Amniotic epithelial cell (primary cell): ENCODE measurements around the gene PYGL.
A peak's percentile ranks its signal among the peaks of the same experiment; 100 is the strongest.
"Not testable (repeated sequence)": the region's sequence is repeated elsewhere in the genome, so short reads cannot be mapped to it uniquely, and the experiment has no call there.

Experiments used
- DNase-seq: peaks from one replicate; pipeline ENCODE4 v3.0.0-alpha.2; 2010; ENCODE audit warnings: low read depth

PYGL gene

DNA sequence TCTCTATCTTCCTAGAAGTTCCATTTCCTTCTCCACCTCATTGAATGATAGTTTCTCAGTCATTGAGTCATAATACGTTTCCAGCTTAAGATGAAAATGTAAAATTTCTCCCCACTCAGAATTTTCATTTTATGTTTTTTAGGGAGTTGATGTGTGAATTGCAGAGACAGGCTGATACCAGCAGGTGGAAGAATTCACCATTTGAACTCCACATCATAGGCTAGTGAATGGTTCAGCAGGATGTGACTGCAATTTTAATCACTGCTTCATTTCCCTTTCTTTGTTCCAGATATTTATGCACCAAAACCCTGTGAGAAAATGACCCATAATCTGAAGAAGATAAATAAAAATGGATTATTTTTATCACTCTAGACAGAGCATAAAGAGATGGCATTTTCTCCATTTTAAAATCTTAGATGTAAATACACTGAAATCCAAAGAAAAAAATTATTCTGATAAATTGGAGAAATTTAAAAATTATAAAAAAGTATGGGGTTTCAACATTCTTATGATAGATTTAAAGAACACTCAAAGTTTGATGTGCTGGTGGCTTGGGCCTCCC, 10.6 kb upstream of the PYGL start:
- peak; percentile 68 for DNase-seq

DNA sequence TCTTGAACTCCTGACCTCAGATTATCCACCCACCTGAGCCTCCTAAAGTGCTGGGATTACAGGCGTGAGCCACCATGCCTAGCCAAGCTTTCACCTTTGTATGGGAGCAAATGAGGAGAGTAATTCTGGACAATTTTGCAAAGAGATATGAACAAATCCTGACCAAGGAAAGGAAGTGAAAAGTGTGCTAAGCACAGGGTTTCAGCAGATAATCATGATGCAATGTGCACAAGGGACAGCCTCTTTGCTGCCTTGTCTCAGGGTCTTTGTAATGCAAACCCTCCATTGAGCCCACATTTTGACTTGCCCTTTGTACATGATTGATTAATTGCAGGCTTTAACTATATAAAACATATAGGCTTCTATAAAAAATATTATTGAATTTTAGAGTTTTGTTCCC, 9.2 kb upstream of the PYGL start:
- no peak for DNase-seq

DNA sequence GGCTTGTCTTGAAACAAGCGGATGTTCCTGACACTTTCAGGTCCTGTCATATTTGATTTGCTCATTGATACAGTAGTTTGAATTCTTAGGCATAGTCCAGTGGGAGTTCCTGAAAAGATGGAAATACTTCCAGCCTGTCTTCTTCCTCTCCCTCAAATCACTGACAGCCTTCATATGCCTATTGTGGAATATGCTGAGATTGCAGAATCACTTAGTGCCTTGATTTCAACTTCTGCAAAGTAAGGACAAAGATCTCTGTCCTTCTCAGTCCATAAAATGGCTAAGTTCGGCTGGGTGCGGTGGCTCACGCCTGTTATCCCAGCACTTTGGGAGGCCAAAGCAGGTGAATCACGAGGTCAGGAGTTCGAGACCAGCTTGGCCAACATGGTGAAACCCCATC, 6.7 kb upstream of the PYGL start:
- DNase-seq = no peak

DNA sequence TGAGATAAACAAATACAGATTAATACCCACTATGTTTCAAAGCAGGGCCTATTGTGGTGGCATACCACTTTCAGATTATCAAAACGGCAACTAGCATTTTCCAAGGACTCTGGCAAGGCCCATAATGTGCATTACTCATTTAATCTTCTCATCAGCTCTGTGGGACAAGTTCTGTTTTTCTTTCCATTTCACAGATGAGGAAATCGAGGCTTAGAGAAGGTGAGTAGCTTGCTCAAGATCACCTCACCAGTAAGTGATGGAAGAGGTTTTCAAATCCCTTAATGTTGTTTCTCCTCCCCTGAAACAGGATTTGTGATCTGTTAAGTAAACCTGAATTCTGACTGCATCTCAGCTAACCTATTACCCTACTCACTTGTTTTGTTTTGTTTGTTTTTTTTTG, 3.9 kb upstream of the PYGL start:
- no peak for DNase-seq

DNA sequence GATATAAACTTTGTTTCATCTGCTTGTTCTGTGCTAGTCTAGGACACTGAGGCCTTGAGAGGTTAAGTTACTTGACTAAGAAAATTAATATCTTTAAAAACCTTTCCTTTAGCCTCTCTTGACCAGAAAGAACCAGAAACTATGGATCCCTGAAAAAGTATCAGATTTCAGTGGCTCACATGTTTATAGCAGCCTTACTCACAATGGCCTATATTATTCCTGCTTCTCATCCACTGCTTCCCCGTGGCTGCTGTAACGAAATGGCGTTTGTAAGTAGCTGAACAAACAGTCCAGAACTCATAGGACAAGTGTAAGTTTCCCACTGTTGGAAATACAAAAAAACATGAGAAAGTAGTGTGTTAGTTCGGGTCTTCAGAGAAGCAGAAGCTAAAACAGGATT, 3.2 kb upstream of the PYGL start:
- peak; percentile 38 for DNase-seq

DNA sequence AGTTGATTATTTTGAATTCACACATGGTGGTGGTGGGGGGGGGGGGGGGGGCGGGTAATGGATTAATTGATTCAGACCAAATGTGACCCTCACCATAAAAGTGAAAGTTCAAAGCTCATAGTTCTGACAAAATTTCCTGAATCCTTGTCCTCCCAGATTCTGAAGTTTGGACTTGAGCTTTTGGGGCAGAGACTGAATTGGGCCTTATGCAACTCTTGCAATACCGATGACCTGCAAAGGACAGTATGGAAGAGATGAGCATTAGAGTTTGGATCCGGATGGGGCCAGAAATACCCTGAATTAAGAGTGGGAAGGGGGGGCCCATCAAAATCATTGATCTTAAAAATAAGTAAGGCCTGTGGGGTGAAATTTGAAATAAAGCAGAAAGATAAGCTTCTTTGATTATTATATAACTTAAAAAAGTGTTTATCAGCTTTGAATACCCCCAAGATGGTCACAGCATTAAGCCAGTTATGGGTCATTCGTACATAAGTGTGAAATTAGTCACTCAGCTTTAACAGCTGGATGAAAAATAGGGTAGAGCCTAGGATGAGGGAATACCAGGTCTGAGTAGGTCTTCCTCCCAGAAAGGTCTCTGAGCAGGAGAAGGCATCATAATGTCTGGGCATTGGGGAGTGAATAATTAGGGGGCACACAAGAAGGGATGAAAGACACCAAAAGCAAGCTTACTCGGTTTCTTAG, 2.1 kb upstream of the PYGL start:
- DNase-seq = no peak

DNA sequence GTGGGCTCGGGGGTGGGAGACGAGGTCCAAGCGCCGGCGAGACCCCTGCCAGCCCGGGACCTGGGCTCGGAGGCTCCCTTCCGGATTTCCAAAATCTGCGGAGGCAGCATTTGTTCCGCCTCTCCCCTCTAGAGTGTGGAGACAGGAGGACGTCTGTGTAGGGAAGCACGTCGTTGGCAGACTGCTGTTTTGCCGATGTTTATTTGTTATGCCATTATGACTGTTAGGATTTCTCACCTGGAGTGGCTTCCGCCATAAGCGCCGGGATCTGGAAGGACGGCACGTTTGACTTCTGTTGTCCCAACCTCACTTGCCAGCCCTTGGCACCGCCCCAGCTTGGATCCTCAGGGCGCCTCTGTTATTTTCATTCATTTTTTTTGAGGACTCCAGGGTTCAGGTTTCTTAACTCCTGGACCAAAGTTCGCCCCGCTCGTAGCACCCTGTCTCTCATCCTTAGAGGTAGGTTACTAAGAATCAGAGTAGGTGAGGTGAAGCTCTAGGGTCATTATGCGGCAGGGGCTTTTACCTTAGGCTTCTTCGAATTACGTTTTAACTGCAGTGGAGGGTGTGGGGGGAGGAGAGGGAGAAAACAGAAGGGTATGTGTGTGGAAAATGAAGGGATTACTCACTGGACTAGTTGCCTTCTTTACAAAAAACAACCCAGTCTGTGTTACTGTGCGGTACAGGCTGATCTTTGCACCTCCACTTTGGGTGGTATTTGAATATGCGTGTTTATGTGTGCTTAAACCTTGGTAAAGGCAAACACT, 547 bp upstream of the PYGL start:
- peak; percentile 32 for DNase-seq

DNA sequence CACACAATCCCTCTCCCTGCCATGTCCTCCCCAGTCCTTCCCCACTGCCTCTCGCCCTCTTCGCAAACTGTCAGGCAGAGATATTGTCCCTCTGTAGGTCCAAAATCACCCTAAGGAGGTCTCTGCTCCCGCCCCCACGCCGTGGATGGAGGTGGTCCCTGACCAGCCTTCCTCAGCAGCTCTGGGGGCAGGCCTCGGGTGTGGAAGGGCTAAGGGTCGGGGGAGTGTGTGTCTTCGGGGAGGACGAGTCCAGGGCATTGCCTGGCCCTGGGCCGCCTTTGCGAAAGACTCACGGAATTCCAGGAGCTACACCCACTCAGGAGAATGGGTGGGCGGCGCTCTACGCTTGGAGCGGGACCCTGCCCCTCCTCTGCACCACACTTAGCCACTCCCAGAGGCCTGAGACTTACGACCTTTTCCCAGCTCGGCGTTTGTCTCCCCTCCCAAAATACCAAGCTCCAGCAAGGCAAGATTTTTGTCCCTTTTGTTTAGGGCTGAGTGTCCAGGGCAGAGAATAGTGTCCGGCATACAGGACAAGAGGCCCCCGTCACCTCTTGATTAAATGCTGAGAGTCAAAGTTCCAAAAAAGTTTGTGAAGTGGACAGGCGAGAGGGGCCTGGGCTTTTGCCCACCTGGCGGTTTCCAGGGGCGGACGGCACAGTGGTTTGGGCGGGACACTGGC, 881 bp downstream of the PYGL start:
- DNase-seq = peak; percentile 62

DNA sequence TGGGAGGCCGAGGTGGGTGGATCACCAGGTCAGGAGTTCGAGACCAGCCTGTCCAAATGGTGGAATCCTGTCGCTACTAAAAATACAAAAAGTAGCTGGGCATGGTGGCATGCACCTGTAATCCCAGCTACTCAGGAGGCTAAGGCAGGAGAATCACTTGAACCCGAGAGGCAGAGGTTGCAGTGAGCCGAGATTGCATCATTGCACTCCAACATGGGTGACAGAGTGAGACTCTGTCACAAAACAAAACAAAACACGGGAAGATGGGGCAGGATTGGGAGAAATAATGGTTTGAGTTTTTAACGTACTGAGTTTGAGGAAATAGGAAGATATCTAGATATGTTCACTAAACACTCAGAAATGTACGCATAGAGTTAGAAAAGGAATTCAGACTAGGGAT, 2.6 kb downstream of the PYGL start:
- DNase-seq = not testable (repeated sequence)

DNA sequence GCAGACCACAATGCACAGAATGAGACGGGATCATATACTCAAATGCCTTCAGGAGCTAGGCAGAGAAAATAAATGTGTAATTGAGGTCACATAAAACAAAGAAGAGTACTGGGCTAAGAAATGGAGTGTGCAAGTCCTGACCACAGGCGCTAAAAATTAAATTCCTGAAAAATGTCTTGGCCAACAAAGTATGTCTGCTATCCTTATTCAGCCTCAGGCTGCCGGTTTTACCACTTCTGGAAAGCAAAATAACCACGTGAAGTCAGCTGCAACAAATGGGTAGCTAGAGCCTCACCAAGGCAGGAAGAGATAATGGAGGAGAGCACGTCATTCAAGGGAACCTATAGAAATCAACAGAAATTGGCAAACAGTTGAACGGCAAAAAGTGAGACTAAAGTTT, 3.1 kb downstream of the PYGL start:
- peak; percentile 73 for DNase-seq

DNA sequence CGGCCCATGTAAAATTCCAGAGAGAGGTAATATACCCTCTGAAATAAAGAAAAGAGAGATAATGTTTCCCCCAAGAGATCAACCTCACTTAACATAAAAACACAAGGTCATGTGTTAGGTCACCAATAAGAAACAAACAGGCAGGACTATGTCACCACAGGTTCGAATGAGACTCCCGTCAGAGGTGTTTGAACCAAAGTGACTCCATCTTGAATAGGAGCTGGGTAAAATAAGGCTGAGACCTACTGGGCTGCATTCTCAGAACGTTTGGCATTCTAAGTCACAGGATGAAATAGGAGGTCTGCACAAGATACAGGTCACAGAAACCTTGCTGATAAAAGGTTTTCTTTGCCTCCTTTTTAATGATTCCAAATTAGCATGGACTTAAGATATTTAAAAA, 6.5 kb downstream of the PYGL start:
- no peak for DNase-seq

DNA sequence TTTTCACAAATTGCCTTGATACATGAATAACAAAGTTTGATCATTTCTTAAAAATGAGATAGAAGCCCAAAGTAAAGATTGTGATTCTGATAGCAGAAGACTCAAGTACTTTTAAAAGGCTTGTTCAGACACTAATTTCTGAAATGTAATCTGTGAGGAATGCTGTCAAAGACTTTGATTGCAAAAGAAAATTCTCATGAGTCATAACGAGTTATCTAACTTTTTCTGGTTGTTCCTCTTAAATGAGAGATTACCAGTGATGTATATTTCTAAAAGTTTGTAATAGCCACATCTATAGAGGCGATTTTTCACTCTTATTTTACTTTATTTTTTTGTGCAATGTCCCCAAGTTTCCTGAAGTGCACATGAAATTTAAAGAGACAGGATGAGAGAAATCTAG, 7.0 kb downstream of the PYGL start:
- peak; percentile 84 for DNase-seq

DNA sequence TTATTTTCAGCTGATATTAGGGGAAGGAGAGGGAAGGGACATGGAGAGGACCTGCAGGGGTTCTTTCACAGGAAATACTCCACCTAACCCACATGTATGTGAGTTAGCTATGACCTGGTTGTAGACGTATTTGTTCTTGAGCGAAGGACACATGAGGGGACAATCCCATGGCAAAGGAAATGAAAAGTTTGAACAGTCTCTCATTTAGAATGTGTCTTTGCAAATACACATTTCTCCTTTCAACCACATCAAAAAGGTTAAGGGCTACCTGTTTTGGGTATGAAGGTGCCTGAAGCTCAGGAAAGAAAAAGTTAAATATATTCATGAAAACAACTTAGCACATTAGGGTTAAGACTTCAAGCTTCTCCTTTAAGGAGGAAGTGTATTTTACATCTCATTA, 7.4 kb downstream of the PYGL start:
- DNase-seq = no peak

DNA sequence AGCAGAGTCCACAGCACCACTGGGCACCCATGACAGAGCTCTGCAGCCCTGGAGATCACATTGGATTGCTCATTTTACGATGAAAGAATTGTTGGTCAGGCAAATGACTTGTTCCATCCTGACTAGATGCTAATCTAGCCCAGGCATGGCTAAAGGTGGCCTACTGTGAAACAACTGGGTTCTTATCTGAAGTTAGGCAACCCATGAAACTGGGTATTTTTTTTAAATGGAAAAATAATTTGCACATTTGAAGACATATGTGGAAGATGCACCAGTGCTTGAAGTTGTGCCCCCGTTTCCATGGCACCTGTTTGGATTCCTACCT, 8.3 kb downstream of the PYGL start:
- no peak for DNase-seq

DNA sequence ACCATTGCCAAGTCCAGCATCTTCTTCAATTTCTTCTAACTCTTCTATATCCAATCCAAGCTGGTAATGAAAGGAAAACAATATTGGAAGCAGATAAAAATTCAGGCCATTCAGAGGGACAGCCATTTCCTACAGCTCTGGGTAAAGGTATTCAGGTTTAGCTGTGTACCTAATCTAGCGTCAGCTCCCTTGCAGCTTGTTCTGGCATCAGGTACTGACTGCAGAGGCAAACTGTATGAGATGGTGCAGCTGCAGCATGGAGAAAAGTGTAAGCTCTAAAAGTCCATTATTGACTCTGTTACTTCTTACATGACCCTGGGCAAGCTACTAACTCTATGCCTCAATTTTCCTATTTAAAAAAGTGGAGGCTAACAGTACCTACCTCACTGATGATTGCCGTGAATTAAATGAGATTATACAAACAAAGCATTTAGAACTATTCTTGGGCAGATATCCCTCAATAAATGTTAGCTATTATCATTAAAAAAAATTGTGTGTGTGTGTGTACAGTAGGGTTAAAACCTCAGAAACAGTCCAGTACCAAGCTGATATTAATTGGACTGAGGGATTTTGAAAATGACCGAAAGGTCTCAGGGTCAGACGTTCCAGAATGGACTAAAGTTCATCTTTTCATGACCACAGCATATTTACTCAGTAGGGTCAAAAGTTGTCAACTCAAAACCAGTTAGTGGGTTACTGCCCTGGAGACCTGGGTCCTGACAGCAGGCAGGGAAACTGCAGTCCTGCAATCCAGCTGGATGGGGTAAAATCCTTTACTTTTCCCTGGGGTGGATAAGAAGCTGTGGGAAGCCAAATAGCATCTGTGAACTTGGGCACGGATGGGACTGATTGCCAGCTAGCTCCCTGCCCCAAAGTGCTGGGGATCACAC, 8.9 kb downstream of the PYGL start:
- DNase-seq = no peak

DNA sequence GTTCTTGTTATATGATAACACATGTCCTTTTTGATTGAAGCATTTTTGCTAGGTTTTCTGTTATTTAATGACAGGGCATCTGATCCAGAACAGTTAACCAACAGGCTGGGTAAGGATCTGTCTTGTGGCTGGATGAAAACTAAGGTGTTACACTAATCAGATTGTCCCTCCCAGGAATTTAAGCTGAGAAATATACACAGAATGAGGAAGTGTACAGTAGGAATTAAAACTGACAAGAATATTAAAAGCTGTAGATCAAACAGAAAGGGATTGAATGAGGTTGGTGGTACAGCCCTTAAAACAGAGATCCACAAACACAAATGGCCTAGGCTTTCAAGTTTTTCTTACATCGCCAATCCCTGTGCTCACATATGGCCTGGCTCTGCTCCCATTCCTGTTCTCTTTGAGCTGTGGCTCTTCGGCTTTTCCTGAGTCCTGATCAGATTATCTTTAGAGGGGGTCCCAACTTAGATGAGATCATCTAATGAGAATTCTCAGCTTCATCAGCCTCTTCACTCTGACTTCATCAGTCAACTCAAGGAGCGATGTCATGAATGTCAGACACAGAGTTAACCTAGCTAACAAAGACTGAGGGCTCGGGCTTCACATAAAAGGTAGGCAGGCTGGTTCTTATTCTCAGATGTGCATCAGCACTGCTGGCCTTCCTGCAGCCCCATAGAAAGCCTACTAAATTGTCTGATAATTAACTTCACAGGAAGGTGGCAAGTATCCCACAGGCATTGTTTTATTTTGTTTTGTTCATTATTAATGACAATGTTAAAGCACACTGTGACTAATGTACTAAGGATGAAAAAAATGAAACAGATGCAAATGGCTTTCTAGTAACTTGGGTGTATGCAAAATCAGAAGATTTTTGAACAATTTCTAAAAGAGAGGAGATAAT, 11.4 kb downstream of the PYGL start:
- no peak for DNase-seq

DNA sequence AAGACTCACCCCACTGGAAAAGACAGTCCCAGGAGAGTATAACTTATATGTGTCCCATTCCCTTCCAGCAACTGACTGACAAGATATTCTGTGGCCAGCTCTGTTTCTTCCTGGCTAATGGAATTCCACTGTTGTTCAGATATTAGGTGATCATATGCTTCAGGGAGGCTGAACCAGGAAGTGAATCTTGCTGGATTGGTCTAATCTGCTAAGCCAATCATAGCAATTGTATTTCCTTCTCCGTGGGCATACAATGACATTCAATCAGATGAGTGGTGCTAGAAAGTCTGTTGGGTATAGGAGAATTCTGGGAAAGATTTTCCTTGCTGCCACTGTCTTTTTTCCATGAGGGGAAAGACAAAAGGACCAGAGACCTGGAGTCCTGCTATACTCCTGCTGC, 12.1 kb downstream of the PYGL start:
- no peak for DNase-seq

DNA sequence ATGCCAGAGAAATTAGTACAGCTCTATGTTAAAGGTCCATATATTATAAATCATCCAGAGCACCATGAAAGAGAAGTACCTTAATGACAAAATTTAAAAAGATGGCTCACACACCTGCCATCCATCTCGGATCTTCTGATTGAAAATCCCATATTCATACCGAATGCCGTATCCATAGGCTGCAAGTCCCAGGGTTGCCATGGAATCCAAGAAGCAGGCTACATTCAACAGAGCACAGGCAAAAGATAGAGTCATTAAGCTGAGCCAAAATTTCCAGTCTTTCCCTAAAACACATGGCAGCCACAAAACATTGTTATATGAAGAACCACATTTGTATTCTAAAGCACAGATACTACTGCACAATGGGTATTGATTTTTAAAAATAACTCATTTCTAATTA, 12.7 kb downstream of the PYGL start:
- no peak for DNase-seq

DNA sequence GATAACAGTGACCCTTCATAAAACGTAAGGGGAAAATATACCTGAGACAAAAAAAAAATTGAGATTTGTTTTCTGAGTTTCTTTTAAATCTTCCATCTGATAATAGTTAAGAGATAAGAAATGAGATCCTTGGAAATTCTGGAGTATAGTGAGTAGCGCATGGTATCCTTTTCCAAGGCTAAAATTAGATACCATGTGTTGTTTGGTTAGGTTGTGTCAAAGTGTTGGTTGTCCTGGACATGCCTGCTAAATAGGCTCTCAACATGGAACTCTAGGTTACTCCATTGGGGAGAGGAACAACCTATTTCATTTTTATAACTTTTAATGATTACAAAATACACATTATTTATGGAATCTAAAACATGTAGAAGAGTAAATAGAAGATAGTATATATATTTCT, 14.8 kb downstream of the PYGL start:
- DNase-seq = no peak

DNA sequence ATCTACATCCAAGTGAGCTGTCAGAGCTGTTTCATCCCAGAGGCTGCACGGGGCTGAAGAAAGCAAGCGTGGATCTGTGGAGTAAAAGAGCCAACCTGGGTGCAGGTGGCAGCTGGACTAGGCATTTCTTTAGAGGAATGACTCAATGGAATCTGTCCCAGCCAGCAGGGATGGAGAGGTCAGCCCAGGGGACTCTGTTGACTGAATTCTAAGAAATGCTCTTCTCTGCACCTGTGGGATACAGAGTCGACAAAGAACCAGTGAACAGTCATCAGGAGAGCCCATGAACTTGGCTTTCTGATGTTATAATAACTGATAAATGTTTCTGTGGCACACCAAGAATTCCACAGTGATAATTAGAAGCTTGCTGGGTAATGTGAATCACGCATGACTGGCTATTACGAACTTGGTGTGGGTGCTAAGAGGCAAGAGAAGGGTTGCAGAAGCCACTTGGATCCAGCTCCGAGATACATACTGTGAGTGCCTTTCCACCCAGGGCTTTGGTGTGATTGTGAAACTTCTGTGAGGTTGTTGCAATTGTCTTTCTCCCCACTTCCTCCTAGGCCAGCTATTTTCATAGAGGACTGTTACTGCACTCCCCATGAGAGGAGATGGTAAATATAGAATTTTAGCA, 16.2 kb downstream of the PYGL start:
- DNase-seq = peak; percentile 100
